AG08395 (cell line): Measurements from ENCODE around the gene ALOX15B.

Experiments used
- DNase-seq: peaks from one replicate; pipeline ENCODE4 v3.0.0; 2012; ENCODE audit warnings: mixed read lengths, low spot score

Gene ALOX15B

GRCh38 chr17:8038954-8039610 is at the start of gene ALOX15B:
Gene ALOX15B, plus strand, starts transcription at chr17:8039059. Its CDS starts 97 bp downstream, at chr17:8039156.
- DNase-seq = no peak

GRCh38 chr17:7989781-7990655 is 48.8 kb upstream of the ALOX15B start:
- peak; percentile 77 for DNase-seq

GRCh38 chr17:7992516-7992915 is 46.3 kb upstream of the ALOX15B start:
- DNase-seq = peak; percentile 52

- no peak for DNase-seq
Measured at GRCh38 chr17:7992924-7993323, 45.9 kb upstream of the ALOX15B start.

- DNase-seq = no peak
Measured at GRCh38 chr17:7993972-7994589, 44.8 kb upstream of the ALOX15B start.

GRCh38 chr17:7995724-7996123 is 43.1 kb upstream of the ALOX15B start:
- no peak for DNase-seq

- no peak for DNase-seq
Measured at GRCh38 chr17:7997186-7997585, 41.7 kb upstream of the ALOX15B start.

- DNase-seq = no peak
Measured at GRCh38 chr17:8001976-8002720, 36.7 kb upstream of the ALOX15B start, which contains the start of gene GUCY2D. Gene GUCY2D, plus strand, starts transcription at chr17:8002615. Its CDS starts 433 bp downstream, at chr17:8003048.

GRCh38 chr17:8002721-8003593 is 35.9 kb upstream of the ALOX15B start:
- no peak for DNase-seq

GRCh38 chr17:8003594-8004181 is 35.2 kb upstream of the ALOX15B start:
- DNase-seq = no peak

GRCh38 chr17:8004899-8005298 is 34.0 kb upstream of the ALOX15B start:
- DNase-seq = peak; percentile 30

- peak; percentile 40 for DNase-seq
Measured at GRCh38 chr17:8005357-8005756, 33.5 kb upstream of the ALOX15B start.

GRCh38 chr17:8005967-8006730 is 32.7 kb upstream of the ALOX15B start:
- DNase-seq = no peak

- DNase-seq = no peak
Measured at GRCh38 chr17:8006836-8007680, 31.8 kb upstream of the ALOX15B start.

- DNase-seq = no peak
Measured at GRCh38 chr17:8007836-8008235, 31.0 kb upstream of the ALOX15B start.

- no peak for DNase-seq
Measured at GRCh38 chr17:8012045-8012580, 26.7 kb upstream of the ALOX15B start.

GRCh38 chr17:8012996-8013640 is 25.7 kb upstream of the ALOX15B start:
- no peak for DNase-seq
